Activated CD4-positive, alpha-beta memory T cell treated with anti-CD3 and anti-CD28 coated beads, Interleukin-2, amount 10 ng/mL, durations not matched to agents 7 days and 5 days (primary cell): ENCODE results near the gene GABRB1. TPM values are rescaled to one million over a fixed set of nuclear protein-coding genes. Genes with fewer than 3 reads are reported as not detected.

Experiments
- CTCF ChIA-PET: fragments of 350-600 bp; sonication (Branson Sonifier 250); formaldehyde crosslinking; loops from one replicate; lab custom pipeline; 2021; ENCODE audit warnings: antibody characterized with exemption, inconsistent platforms; lab: Charles Lee
- POLR2A ChIA-PET: fragments of 350-600 bp; sonication (Branson Sonifier 250); formaldehyde crosslinking; loops from one replicate; lab custom pipeline; 2021; ENCODE audit warnings: antibody characterized with exemption; lab: Charles Lee
- DNase-seq: peaks from one replicate; pipeline ENCODE4 v3.0.0-alpha.2; 2020
- H3K27ac Mint-ChIP-seq: one replicate; pipeline ENCODE4 v1.8.0; 2021; ENCODE audit warnings: mild to moderate bottlenecking, mixed read lengths
- H3K27me3 Mint-ChIP-seq: one replicate; pipeline ENCODE4 v1.8.0; 2021; ENCODE audit warnings: mixed read lengths
- H3K36me3 Mint-ChIP-seq: one replicate; pipeline ENCODE4 v1.8.0; 2021; ENCODE audit warnings: low read depth, mixed read lengths
- H3K4me1 Mint-ChIP-seq: one replicate; pipeline ENCODE4 v1.8.0; 2021; ENCODE audit warnings: mixed read lengths
- H3K4me3 Mint-ChIP-seq: one replicate; pipeline ENCODE4 v1.8.0; 2021; ENCODE audit warnings: mild to moderate bottlenecking, mixed read lengths
- H3K9me3 Mint-ChIP-seq: one replicate; pipeline ENCODE4 v1.8.0; 2021; ENCODE audit warnings: mixed read lengths
- total RNA-seq, 2 experiments: library from RNA; stranded (reverse); gene quantifications; one replicate each; pipeline ENCODE4 v1.2.3, GENCODE V29; 2021

Gene GABRB1
- total RNA-seq, 2 experiments from 2014 or later = not detected

DNA sequence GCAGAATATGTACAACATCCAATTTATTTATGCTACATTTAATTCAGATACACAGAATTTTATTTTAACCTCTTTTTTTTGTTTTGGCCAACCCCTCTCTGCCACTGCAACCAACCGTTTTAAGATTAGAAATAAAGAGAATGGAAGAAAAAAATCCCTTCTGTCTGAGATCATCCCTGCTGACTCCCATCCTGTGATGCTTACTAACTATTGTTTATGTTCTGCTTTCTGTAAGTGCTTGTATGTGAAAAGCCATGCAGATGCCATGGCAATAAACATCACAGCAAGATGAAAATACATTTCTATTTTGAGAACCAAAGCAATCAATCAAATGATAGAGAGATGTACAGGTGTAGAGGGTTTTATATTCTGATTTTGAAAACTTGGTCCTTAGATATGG, 70.1 kb downstream of the GABRB1 start:
- Mint-ChIP-seq H3K27me3 (no peaks in the 10 kb centered on the region), H3K36me3 (no peaks in the 10 kb centered on the region), H3K9me3 (no peaks in the 10 kb centered on the region), H3K4me3 (no peak overlapping the region), H3K4me1 (no peaks in the 10 kb centered on the region), H3K27ac (no peak overlapping the region)
- DNase-seq = no peak
- ChIA-PET CTCF (no interaction called here), POLR2A (no interaction called here)

DNA sequence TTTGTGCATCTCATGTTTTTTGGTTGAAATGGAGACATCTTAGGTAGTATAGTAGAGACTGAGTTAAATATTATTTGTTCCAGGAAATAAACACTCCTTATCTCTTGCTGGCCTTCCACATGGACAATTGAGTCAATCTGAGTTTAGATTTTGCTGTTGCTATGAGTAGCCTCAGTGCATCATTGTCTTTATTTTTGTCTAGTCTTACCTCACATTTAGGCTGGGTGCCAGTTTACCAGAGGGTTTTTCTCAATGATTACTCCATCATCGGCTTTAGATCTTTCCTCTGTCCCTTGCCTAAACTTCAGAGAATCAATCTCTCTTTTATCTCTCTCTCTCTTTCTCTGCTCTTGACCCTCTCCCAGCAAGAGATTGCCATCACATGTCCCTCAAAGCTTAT, 73.6 kb downstream of the GABRB1 start:
- ChIA-PET POLR2A (no interaction called here), CTCF (interaction anchor here (1.6 kb wide), 1 partner anchor 18 kb away, joined by 4 read pairs; no protein-coding TSS in a partner anchor)
- no peak for DNase-seq
- Mint-ChIP-seq H3K4me3 (no peak overlapping the region), H3K27me3 (peaks cover 4% of the 10 kb centered on the region), H3K9me3 (no peaks in the 10 kb centered on the region), H3K4me1 (no peaks in the 10 kb centered on the region), H3K27ac (no peak overlapping the region), H3K36me3 (no peaks in the 10 kb centered on the region)

DNA sequence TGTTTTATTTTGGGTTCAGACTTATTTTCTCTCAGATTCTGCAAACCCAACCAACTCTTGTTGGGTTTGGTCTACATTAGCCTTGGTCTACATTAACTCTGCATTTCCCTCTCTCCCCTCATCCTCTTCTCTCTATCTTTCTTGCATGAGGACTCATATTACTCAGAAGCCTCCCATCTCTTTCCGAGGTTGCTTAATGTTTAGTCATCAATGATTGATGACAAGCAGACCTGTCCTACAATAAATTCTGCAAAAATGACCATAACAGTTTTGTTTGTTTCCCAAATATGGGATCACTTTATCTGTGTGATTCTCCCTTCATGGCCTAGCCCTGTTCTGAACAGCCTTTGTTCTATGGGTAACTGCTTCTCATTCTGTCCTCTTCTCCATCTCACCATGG, 75.2 kb downstream of the GABRB1 start:
- H3K27ac Mint-ChIP-seq = no peak overlapping the region
- H3K4me3 Mint-ChIP-seq = no peak overlapping the region
- H3K36me3 Mint-ChIP-seq = no peaks in the 10 kb centered on the region
- ChIA-PET CTCF (interaction anchor here (0.6 to 0.8 kb wide), 2 partner anchors 16 to 549 kb away, joined by 3 read pairs; no protein-coding TSS in a partner anchor), POLR2A (no interaction called here)
- H3K9me3 Mint-ChIP-seq = no peaks in the 10 kb centered on the region
- peaks cover 4% of the 10 kb centered on the region for H3K27me3 Mint-ChIP-seq
- no peaks in the 10 kb centered on the region for H3K4me1 Mint-ChIP-seq
- no peak for DNase-seq

DNA sequence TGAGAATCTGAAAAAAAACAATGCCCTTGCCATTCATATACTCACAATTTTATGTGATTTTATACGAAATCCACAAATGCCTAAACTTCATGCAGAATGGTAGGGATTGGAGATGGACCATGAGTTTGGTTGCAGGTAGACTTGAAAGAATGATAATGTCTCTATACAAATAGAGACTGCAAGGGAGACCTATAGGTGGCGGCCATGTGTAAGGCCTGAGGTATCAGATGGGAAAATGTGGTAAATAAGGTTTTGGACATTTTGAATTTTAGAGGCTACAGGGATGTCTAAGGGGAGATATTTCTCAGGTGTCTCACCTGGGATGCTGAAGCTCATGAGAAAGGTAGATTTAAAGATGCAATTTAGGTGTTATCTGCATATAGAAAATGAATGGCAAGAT, 78.0 kb downstream of the GABRB1 start:
- Mint-ChIP-seq H3K36me3 (no peaks in the 10 kb centered on the region), H3K27ac (no peak overlapping the region), H3K9me3 (no peaks in the 10 kb centered on the region), H3K4me3 (no peak overlapping the region), H3K4me1 (no peaks in the 10 kb centered on the region), H3K27me3 (peaks cover 4% of the 10 kb centered on the region)
- no peak for DNase-seq
- POLR2A ChIA-PET = no interaction called here
- CTCF ChIA-PET = interaction anchor here (2.0 kb wide), 1 partner anchor 13 kb away, joined by 7 read pairs; no protein-coding TSS in a partner anchor

DNA sequence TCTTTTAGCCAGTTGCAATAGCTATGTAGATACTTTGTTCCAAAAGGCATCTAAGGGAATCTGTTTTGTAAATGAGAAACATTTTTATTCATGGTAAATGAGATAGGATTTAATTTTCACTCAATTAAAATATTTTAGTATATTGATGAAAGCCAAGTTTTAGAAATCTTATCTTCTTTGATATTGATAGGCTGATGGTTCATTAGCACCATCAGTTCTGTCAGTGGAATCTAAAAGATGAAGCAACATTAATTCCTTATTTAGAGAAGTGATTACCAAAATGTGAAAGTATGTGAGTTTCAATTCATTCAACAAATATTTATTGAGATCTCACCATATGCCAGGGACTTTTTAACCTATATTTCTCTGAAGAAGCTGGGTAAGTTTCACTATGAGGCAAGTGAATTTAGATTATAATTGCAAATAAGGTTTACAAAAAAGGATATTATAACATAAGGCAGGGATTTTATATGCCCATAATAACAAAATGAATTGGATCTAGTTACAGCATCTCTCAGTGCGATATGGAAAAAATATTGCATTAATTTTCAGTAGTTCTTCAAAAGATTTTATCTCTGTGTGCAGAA, 79.3 kb downstream of the GABRB1 start:
- POLR2A ChIA-PET = no interaction called here
- no peaks in the 10 kb centered on the region for H3K36me3 Mint-ChIP-seq
- no peak overlapping the region for H3K4me3 Mint-ChIP-seq
- peaks cover 6% of the 10 kb centered on the region for H3K27me3 Mint-ChIP-seq
- CTCF ChIA-PET = no interaction called here
- no peak overlapping the region for H3K27ac Mint-ChIP-seq
- DNase-seq = no peak
- no peaks in the 10 kb centered on the region for H3K4me1 Mint-ChIP-seq
- H3K9me3 Mint-ChIP-seq = no peaks in the 10 kb centered on the region

DNA sequence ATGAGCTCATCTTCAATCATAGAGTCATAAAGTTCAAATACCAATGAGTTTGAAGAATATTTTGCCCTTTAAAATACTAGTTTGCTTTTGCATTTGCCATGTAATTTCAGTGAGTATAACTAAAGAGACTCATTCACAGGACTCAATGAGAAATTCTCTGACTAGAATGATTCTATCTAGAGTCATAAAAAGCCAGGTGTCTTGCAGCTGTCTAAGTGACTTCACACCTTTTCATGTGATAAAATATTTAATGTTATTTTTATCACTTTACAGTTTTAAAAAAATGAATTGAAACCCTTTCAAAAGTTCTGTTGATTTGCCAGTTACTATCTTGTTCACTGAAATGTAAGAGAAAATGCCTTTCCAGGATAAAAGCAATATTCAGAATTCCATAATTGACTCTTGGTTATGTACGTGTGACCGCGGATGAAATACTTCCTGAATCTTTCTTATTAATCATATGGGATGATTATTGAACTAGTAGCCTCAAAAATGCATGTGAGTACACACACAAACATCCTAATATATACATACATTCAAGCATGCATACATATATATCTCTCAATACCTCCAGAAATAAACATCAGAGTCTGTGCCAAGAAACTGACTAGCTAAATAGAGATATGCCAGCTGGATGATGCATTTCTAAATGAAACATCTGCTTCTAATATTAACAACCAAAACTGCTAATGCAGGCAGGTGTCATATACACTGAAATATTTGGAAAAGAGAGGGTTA, 87.0 kb downstream of the GABRB1 start:
- CTCF ChIA-PET = no interaction called here
- peaks cover 5% of the 10 kb centered on the region for H3K27me3 Mint-ChIP-seq
- DNase-seq = no peak
- H3K4me3 Mint-ChIP-seq = no peak overlapping the region
- no peaks in the 10 kb centered on the region for H3K36me3 Mint-ChIP-seq
- H3K9me3 Mint-ChIP-seq = no peaks in the 10 kb centered on the region
- no peaks in the 10 kb centered on the region for H3K4me1 Mint-ChIP-seq
- POLR2A ChIA-PET = no interaction called here
- H3K27ac Mint-ChIP-seq = no peak overlapping the region

DNA sequence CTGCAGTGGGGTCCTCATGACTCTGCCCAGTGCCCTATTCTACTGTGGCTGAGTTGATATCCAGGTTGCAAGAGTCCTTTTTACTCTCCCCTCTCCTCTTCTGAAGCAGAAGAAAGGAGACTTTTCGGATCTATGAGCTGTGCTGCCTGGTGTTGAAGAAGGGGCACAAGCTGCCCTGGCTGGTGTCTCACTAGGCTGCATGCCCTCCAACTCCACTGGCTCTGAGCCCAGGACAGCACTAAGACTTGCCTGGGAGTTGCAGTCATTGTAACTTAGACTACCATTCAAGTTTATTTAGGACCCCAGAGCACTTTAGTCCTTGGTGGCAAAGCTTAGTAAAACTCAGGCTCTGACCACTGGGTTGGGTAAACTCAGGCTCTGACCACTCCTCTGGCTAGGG, 89.4 kb downstream of the GABRB1 start:
- ChIA-PET POLR2A (no interaction called here), CTCF (no interaction called here)
- Mint-ChIP-seq H3K4me3 (no peak overlapping the region), H3K27ac (no peak overlapping the region), H3K9me3 (no peaks in the 10 kb centered on the region), H3K36me3 (no peaks in the 10 kb centered on the region), H3K27me3 (peaks cover 3% of the 10 kb centered on the region), H3K4me1 (no peaks in the 10 kb centered on the region)
- DNase-seq = no peak

DNA sequence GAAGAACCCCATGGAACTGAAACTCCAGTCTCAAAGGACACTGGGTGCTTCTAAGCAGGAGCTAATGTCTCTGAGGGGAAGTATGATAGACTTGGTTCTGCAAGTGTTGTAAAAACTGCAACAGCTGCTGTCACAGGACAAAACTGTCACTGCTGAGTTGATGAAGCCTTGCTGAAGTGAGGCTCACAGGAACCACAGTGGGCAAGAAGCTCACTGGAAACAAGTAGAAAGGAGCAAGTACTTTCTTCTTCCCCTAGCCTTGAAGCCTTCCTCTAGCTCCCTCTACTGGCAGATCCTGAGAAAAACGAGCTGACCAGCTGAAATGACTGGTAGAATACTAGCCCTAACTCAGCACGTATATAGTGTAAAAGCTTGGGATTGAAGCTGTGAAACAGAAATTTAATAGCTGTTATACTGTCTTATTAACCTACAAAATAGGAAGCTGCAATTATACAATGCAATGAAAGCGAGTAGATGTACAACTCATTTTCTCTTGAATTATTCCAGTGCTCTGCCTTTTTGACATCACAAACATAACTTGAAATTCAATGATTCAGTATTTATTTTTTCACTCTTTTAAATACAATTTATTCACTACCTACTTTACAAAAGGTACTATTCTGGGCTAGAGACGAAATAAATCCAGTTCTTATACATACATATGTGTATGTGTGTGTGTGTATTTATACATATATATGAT, 91.4 kb downstream of the GABRB1 start:
- CTCF ChIA-PET = interaction anchor here (0.5 to 2.2 kb wide), 23 partner anchors 8 to 442 kb away, joined by 3 to 10 read pairs (median 4); no protein-coding TSS in a partner anchor
- DNase-seq = peak; percentile 52
- no peak overlapping the region for H3K4me3 Mint-ChIP-seq
- no peaks in the 10 kb centered on the region for H3K9me3 Mint-ChIP-seq
- H3K27ac Mint-ChIP-seq = no peak overlapping the region
- H3K27me3 Mint-ChIP-seq = no peaks in the 10 kb centered on the region
- no peaks in the 10 kb centered on the region for H3K4me1 Mint-ChIP-seq
- POLR2A ChIA-PET = no interaction called here
- H3K36me3 Mint-ChIP-seq = no peaks in the 10 kb centered on the region

DNA sequence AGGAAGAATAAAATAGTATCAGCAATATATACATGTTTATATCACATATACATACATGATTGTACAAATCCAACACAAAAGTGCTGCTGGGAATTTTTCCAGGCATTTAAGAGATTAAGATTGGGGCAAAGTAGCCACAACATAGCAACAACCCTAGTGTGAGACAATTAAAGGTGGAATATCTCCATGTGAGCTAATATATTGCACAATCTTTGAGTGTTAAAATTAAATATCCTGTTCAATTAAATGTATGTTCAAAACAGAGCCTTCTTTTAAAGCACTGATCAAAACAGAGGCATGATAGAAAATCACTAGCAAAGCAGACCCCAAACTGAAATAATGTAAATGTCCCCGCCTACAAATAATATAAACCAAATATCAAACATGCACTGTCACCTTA, 97.6 kb downstream of the GABRB1 start:
- no peak overlapping the region for H3K27ac Mint-ChIP-seq
- no peak overlapping the region for H3K4me3 Mint-ChIP-seq
- no peaks in the 10 kb centered on the region for H3K27me3 Mint-ChIP-seq
- POLR2A ChIA-PET = no interaction called here
- no peak for DNase-seq
- CTCF ChIA-PET = no interaction called here
- no peaks in the 10 kb centered on the region for H3K9me3 Mint-ChIP-seq
- no peaks in the 10 kb centered on the region for H3K4me1 Mint-ChIP-seq
- H3K36me3 Mint-ChIP-seq = no peaks in the 10 kb centered on the region

DNA sequence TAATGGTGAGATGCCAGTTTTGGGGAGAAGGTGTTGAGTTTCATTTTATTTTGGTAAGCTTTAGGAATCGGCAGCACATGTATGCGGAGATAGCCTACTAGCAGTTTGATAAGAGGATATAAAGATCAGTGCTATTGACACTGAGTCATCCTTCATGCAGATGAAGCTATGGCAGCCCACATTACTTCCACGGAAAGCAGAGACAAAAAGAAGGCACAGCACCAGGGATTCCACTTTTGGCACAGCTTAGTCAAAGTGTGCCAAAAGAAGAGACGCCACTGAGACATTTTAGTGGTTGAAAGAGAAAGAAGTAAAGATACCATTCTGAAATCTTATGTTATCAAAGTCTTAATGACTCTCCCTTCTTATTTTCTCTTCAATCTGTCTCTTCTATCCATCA, 103.8 kb downstream of the GABRB1 start:
- Mint-ChIP-seq H3K27me3 (no peaks in the 10 kb centered on the region), H3K4me3 (no peak overlapping the region), H3K27ac (no peak overlapping the region), H3K36me3 (no peaks in the 10 kb centered on the region), H3K4me1 (no peaks in the 10 kb centered on the region), H3K9me3 (no peaks in the 10 kb centered on the region)
- CTCF ChIA-PET = no interaction called here
- no peak for DNase-seq
- POLR2A ChIA-PET = no interaction called here

DNA sequence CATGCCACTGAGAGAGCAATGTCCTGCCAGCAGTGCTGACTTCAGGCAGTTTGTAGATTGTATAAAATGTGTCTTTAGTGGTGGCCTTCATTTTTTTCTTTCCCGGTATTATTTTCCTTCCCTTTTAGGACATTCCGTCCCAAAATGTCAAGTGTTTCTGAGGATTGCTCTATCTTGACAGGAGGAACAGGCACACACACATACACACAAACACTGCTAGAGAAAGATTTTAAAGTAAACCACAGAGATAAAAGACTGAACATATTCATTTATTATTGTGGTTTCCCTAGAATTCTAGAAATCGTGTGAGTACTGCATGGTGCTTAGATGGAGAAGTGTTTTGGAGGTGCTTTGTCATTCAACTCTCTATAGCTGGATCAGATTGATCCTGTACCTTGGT, 111.9 kb downstream of the GABRB1 start:
- peaks cover 7% of the 10 kb centered on the region for H3K27me3 Mint-ChIP-seq
- H3K9me3 Mint-ChIP-seq = no peaks in the 10 kb centered on the region
- no peak overlapping the region for H3K27ac Mint-ChIP-seq
- ChIA-PET CTCF (no interaction called here), POLR2A (no interaction called here)
- no peaks in the 10 kb centered on the region for H3K4me1 Mint-ChIP-seq
- H3K36me3 Mint-ChIP-seq = no peaks in the 10 kb centered on the region
- DNase-seq = no peak
- H3K4me3 Mint-ChIP-seq = no peak overlapping the region

DNA sequence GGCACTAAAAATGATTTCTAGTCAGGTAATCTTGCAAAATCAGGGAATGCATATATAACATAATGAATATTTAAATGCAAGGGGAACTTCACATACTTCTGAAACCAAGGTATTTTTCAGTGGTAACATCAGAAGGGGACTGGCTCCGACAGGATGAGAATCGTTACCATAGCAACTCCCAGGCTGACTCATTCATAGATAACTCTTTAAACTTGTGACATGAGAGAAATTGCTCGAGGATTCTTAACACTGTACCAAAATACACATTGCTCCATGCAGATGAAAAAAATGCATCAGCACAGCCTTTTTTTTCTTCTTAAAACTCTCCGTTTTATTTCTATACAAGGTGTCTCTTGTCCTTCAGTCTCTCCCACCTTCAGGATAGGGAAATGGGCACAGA, 114.3 kb downstream of the GABRB1 start:
- no peaks in the 10 kb centered on the region for H3K4me1 Mint-ChIP-seq
- no peaks in the 10 kb centered on the region for H3K36me3 Mint-ChIP-seq
- no peak for DNase-seq
- H3K27me3 Mint-ChIP-seq = peaks cover 7% of the 10 kb centered on the region
- no peak overlapping the region for H3K27ac Mint-ChIP-seq
- no peak overlapping the region for H3K4me3 Mint-ChIP-seq
- ChIA-PET POLR2A (no interaction called here), CTCF (interaction anchor here (1.2 kb wide), 1 partner anchor 23 kb away, joined by 3 read pairs; no protein-coding TSS in a partner anchor)
- no peaks in the 10 kb centered on the region for H3K9me3 Mint-ChIP-seq

DNA sequence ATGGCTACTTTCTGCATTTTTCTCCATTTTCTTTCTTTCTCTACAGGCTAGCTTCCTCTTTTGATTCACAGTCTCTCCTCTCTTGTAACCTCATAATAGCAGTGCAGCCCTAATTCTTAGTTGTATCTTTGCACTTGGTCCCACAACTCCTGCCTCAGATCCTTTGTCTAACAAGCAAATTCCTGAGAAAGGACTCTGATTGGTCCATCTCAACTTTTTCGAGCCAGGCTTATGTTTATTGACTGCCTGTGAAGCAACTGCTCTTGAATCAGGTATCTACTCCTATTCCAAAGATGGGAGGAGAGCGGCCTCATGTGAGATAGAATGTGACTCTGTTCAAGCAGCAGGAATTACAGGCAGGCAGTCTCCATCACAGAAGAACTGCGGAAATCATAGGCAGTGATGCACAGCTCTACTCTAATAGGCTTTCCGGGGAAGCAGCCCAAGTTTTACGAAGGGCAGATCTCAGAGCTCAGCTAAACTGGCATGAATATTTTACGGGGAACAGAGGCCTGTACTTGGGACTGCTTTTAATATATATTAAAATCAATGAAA, 123.5 kb downstream of the GABRB1 start:
- DNase-seq = no peak
- Mint-ChIP-seq H3K9me3 (no peaks in the 10 kb centered on the region), H3K4me3 (no peak overlapping the region), H3K27ac (no peak overlapping the region), H3K36me3 (no peaks in the 10 kb centered on the region), H3K4me1 (no peaks in the 10 kb centered on the region), H3K27me3 (peaks cover 2% of the 10 kb centered on the region)
- ChIA-PET CTCF (no interaction called here), POLR2A (no interaction called here)
